ENCODE measurements around the gene LAIR2. TPM values are rescaled to one million over a fixed set of nuclear protein-coding genes. Genes with fewer than 3 reads are reported as not detected.

The LAIR2 gene
- total RNA-seq, 4 donors from 2014 or later: not detected

GRCh38 chr19:54457773-54458647 lies 44.6 kb upstream of the LAIR2 start:
- H3K36me3 ChIP-seq: peaks cover 0 to 94% of the 10 kb centered on the region in 2 donors

GRCh38 chr19:54458648-54459281 lies 43.9 kb upstream of the LAIR2 start:
- H3K4me3 ChIP-seq: no peak overlapping the region
- no peaks in the 10 kb centered on the region for H3K27me3 ChIP-seq
- H3K4me1 ChIP-seq: peaks cover 0 to 64% (median 17%) of the 10 kb centered on the region in 3 donors
- TF ChIP-seq POLR2A (IDR thresholded peaks at IDR 0.05) (no peak), CTCF (IDR thresholded peaks at IDR 0.05) (no peak), POLR2AphosphoS5 (IDR thresholded peaks at IDR 0.05) (no peak), EP300 (IDR thresholded peaks at IDR 0.05) (no peak)
- no peak for ATAC-seq
- no peaks in the 10 kb centered on the region for H3K9me3 ChIP-seq
- WGBS, 2 donors (ENCODE audit: low coverage in 1 of 2): 70 to 92% methylated on average over 2 of the region's 11 CpGs
- no peak overlapping the region for H3K27ac ChIP-seq
- H3K36me3 ChIP-seq: peaks cover 0 to 87% of the 10 kb centered on the region in 2 donors

More at GRCh38 chr19:54457773-54458647, 44.6 kb upstream of the LAIR2 start:
- TF ChIP-seq POLR2AphosphoS5 (IDR thresholded peaks at IDR 0.05): no peak
- no peak for TF ChIP-seq POLR2A (IDR thresholded peaks at IDR 0.05)
- no peak for TF ChIP-seq CTCF (IDR thresholded peaks at IDR 0.05)
- TF ChIP-seq EP300 (IDR thresholded peaks at IDR 0.05): no peak
- H3K27ac ChIP-seq: no peak overlapping the region
- ATAC-seq: no peak
- peaks cover 0 to 65% (median 17%) of the 10 kb centered on the region in 3 donors for H3K4me1 ChIP-seq
- WGBS, 2 donors (ENCODE audit: low coverage in 1 of 2): 60 to 85% methylated on average over 3 to 15 of the region's 42 CpGs
- no peaks in the 10 kb centered on the region for H3K27me3 ChIP-seq
- H3K4me3 ChIP-seq: no peak overlapping the region
- no peaks in the 10 kb centered on the region for H3K9me3 ChIP-seq

GRCh38 chr19:54459282-54460229 lies 43.1 kb upstream of the LAIR2 start:
- H3K27me3 ChIP-seq: no peaks in the 10 kb centered on the region
- no peaks in the 10 kb centered on the region for H3K9me3 ChIP-seq
- H3K27ac ChIP-seq: peak overlapping the region in 2 of 4 donors; percentile 24 to 99
- 72% methylated on average over 6 of the region's 16 CpGs; no CpG with 5 or more reads in 1 of the 2 donors for WGBS, 2 donors (ENCODE audit: low coverage in 1 of 2)
- ATAC-seq: no peak
- H3K4me1 ChIP-seq: peaks cover 0 to 66% (median 17%) of the 10 kb centered on the region in 3 donors
- H3K4me3 ChIP-seq: no peak overlapping the region
- no peak for TF ChIP-seq POLR2A (IDR thresholded peaks at IDR 0.05)
- no peak for TF ChIP-seq CTCF (IDR thresholded peaks at IDR 0.05)
- TF ChIP-seq POLR2AphosphoS5 (IDR thresholded peaks at IDR 0.05): no peak
- no peak for TF ChIP-seq EP300 (IDR thresholded peaks at IDR 0.05)
- H3K36me3 ChIP-seq: peaks cover 0 to 79% of the 10 kb centered on the region in 2 donors

- no CpG with 5 or more reads among the region's 39 CpGs for WGBS, 2 donors (ENCODE audit: low coverage in 1 of 2)
- Histone ChIP-seq H3K36me3 (peaks cover 0 to 70% of the 10 kb centered on the region in 2 donors), H3K4me1 (peaks cover 0 to 64% (median 17%) of the 10 kb centered on the region in 3 donors), H3K27me3 (no peaks in the 10 kb centered on the region), H3K27ac (peak overlapping the region in 3 of 4 donors; percentile 24 to 99 (median 24)), H3K9me3 (no peaks in the 10 kb centered on the region), H3K4me3 (no peak overlapping the region)
- TF ChIP-seq POLR2AphosphoS5 (IDR thresholded peaks at IDR 0.05) (no peak), CTCF (IDR thresholded peaks at IDR 0.05) (no peak), EP300 (IDR thresholded peaks at IDR 0.05) (no peak), POLR2A (IDR thresholded peaks at IDR 0.05) (no peak)
- ATAC-seq: no peak
These were observed 42.2 kb upstream of the LAIR2 start for GRCh38 chr19:54460230-54461005.

Data from gastroesophageal sphincter (tissue), 4 donors.